ENCODE measurements around the gene MPEG1.

- TF ChIP-seq POLR2A (IDR thresholded peaks at IDR 0.05) (no peak), CTCF (IDR thresholded peaks at IDR 0.05) (peak; percentile 45 to 83 (median 74))
These were observed 4.7 kb downstream of the MPEG1 start for GRCh38 chr11:59207988-59208451.

Data from Peyer's patch (tissue), 4 donors.